Measurements from ENCODE around the gene IFRD1.

The IFRD1 gene

DNA sequence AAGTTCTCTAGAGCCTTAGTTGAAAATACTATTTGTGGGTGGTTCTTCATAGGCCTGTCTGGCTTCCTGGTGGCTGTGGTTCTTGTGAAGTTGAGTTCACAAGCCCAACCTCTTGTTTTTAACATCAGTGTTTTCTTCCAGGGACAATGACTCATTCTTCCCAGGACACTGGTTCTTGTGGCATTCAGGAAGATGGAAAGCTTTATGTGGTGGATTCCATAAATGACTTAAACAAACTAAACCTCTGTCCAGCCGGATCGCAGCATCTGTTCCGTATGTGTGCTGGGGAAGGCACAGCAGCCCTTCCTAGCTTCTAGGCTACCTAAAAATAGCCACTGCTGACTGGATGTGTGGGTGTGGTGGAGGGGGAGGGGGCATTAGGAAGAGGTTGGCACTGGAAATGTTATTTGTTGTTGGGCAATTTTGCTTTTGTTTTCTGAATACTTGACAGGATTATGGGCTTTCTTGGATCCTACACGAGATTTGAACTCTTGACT lies 34.5 kb downstream of the IFRD1 start:
- no peak for DNase-seq
- Histone ChIP-seq H3K4me1 (ENCODE audit: control extremely low read depth in 1 of 4, control insufficient read depth in 4 of 4, insufficient read depth in 4 of 4, low read length in 3 of 4) (peaks cover 0 to 4% (median 0%) of the 10 kb centered on the region in 4 experiments), H3K36me3 (ENCODE audit: control insufficient read depth in 4 of 4, insufficient read depth in 4 of 4, low read length in 3 of 4) (no peaks in the 10 kb centered on the region), H3K27ac (ENCODE audit: insufficient read depth in 1 of 2, low read depth in 1 of 2, low read length in 2 of 2, poor library complexity in 1 of 2, severe bottlenecking in 2 of 2) (no peak overlapping the region), H3K4me3 (ENCODE audit: control insufficient read depth in 1 of 7, extremely low read depth in 1 of 7, insufficient read depth in 4 of 7, low read depth in 2 of 7, low read length in 6 of 7) (no peak overlapping the region), H3K27me3 (replicated peaks in 2 of 5; ENCODE audit: control insufficient read depth in 4 of 5, insufficient read depth in 5 of 5, low read length in 4 of 5) (no peaks in the 10 kb centered on the region), H3K9me3 (ENCODE audit: control extremely low read depth in 1 of 5, control insufficient read depth in 4 of 5, insufficient read depth in 2 of 5, low read depth in 1 of 5, low read length in 4 of 5) (no peaks in the 10 kb centered on the region)
- ChIA-PET POLR2A (no interaction called here), CTCF (interaction anchor here (1.1 to 4.9 kb wide), 2 partner anchors 11 to 630 kb away, joined by 4 to 32 read pairs; no protein-coding TSS in a partner anchor)
- WGBS (ENCODE audit: insufficient coverage), result 100% methylated on average over 1 of the region's 4 CpGs

DNA sequence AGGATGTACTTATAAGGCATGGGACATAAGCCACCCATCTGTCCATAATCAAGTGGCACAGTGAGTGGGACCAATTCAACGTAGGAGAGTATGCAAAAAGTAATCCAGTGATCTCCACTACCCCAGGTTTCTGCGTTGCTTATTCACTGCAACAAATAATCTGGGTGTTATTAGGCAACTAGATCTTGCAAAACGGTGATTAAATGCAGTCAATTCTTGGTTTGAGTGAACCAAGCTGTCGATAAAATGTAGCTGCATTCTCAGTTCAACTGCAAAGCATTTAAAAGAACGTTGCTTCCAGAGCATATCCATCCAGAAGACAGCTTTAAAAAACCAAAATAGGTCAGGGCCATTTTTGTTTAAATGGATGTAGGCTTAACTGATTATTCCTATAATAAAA lies 35.5 kb downstream of the IFRD1 start:
- no peaks in the 10 kb centered on the region for H3K9me3 ChIP-seq (ENCODE audit: control extremely low read depth in 1 of 5, control insufficient read depth in 4 of 5, insufficient read depth in 2 of 5, low read depth in 1 of 5, low read length in 4 of 5)
- H3K4me3 ChIP-seq (ENCODE audit: control insufficient read depth in 1 of 7, extremely low read depth in 1 of 7, insufficient read depth in 4 of 7, low read depth in 2 of 7, low read length in 6 of 7), result no peak overlapping the region
- H3K4me1 ChIP-seq (ENCODE audit: control extremely low read depth in 1 of 4, control insufficient read depth in 4 of 4, insufficient read depth in 4 of 4, low read length in 3 of 4), result peaks cover 0 to 4% (median 0%) of the 10 kb centered on the region in 4 experiments
- no peak for DNase-seq
- ChIA-PET CTCF (interaction anchor here (1.7 to 4.9 kb wide), 2 partner anchors 10 to 723 kb away, joined by 4 to 32 read pairs; no protein-coding TSS in a partner anchor), POLR2A (no interaction called here)
- WGBS (ENCODE audit: insufficient coverage), result 98% methylated on average over 4 of the region's 5 CpGs
- no peaks in the 10 kb centered on the region for H3K27me3 ChIP-seq (replicated peaks in 2 of 5; ENCODE audit: control insufficient read depth in 4 of 5, insufficient read depth in 5 of 5, low read length in 4 of 5)
- H3K27ac ChIP-seq (ENCODE audit: insufficient read depth in 1 of 2, low read depth in 1 of 2, low read length in 2 of 2, poor library complexity in 1 of 2, severe bottlenecking in 2 of 2), result no peak overlapping the region
- H3K36me3 ChIP-seq (ENCODE audit: control insufficient read depth in 4 of 4, insufficient read depth in 4 of 4, low read length in 3 of 4), result no peaks in the 10 kb centered on the region

GRCh38 chr7:112487457-112488263 lies 37.4 kb downstream of the IFRD1 start:
- Histone ChIP-seq H3K4me3 (ENCODE audit: control insufficient read depth in 1 of 7, extremely low read depth in 1 of 7, insufficient read depth in 4 of 7, low read depth in 2 of 7, low read length in 6 of 7) (no peak overlapping the region), H3K27me3 (replicated peaks in 2 of 5; ENCODE audit: control insufficient read depth in 4 of 5, insufficient read depth in 5 of 5, low read length in 4 of 5) (no peaks in the 10 kb centered on the region), H3K36me3 (ENCODE audit: control insufficient read depth in 4 of 4, insufficient read depth in 4 of 4, low read length in 3 of 4) (no peaks in the 10 kb centered on the region), H3K4me1 (ENCODE audit: control extremely low read depth in 1 of 4, control insufficient read depth in 4 of 4, insufficient read depth in 4 of 4, low read length in 3 of 4) (peaks cover 0 to 4% (median 0%) of the 10 kb centered on the region in 4 experiments), H3K9me3 (ENCODE audit: control extremely low read depth in 1 of 5, control insufficient read depth in 4 of 5, insufficient read depth in 2 of 5, low read depth in 1 of 5, low read length in 4 of 5) (no peaks in the 10 kb centered on the region), H3K27ac (ENCODE audit: insufficient read depth in 1 of 2, low read depth in 1 of 2, low read length in 2 of 2, poor library complexity in 1 of 2, severe bottlenecking in 2 of 2) (no peak overlapping the region)
- WGBS (ENCODE audit: insufficient coverage), result 100% methylated on average over 4 of the region's 8 CpGs
- POLR2A ChIA-PET, result no interaction called here
- DNase-seq, result no peak
- CTCF ChIA-PET, result interaction anchor here (4.9 kb wide), 1 partner anchor 8 kb away, joined by 32 read pairs; no protein-coding TSS in a partner anchor

DNA sequence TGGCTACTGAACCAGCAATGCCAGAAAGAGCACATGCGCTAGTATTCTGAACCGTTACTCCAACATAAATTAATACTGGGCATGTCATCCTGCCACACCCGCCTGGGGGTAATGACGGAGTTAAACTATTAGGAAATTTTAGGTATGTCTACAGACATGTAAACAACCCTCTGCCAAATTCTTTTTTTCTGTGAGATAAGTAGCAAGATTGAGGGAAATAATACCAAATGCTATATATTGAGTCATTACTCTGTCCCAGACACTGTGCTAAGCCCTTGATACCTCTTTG lies 37.9 kb downstream of the IFRD1 start:
- ChIA-PET CTCF (interaction anchor here (4.9 kb wide), 1 partner anchor 8 kb away, joined by 32 read pairs; no protein-coding TSS in a partner anchor), POLR2A (no interaction called here)
- H3K4me1 ChIP-seq (ENCODE audit: control extremely low read depth in 1 of 4, control insufficient read depth in 4 of 4, insufficient read depth in 4 of 4, low read length in 3 of 4), result peaks cover 0 to 4% (median 0%) of the 10 kb centered on the region in 4 experiments
- H3K36me3 ChIP-seq (ENCODE audit: control insufficient read depth in 4 of 4, insufficient read depth in 4 of 4, low read length in 3 of 4), result no peaks in the 10 kb centered on the region
- WGBS (ENCODE audit: insufficient coverage), result no CpG with 5 or more reads among the region's 4 CpGs
- no peaks in the 10 kb centered on the region for H3K9me3 ChIP-seq (ENCODE audit: control extremely low read depth in 1 of 5, control insufficient read depth in 4 of 5, insufficient read depth in 2 of 5, low read depth in 1 of 5, low read length in 4 of 5)
- H3K27ac ChIP-seq (ENCODE audit: insufficient read depth in 1 of 2, low read depth in 1 of 2, low read length in 2 of 2, poor library complexity in 1 of 2, severe bottlenecking in 2 of 2), result no peak overlapping the region
- DNase-seq, result no peak
- H3K4me3 ChIP-seq (ENCODE audit: control insufficient read depth in 1 of 7, extremely low read depth in 1 of 7, insufficient read depth in 4 of 7, low read depth in 2 of 7, low read length in 6 of 7), result no peak overlapping the region
- H3K27me3 ChIP-seq (replicated peaks in 2 of 5; ENCODE audit: control insufficient read depth in 4 of 5, insufficient read depth in 5 of 5, low read length in 4 of 5), result no peaks in the 10 kb centered on the region

DNA sequence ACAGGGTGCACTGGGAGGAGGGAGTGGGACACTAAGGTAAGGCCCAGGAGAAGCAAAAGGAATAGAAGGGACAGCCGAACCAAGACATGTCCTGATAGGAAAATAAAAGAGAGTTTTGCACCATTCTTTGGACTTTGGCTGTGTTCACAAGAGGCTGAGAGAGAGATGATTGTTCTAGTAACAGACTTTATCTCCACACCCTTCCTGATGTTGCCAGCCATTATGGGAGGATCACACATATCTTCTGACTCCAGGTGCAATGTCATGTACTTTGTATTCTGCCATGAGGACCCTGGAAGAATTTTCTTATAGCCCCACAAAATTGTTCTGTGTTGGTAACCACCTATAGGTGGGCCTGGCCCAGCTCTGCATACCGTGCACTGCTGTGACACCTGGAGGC lies 41.9 kb downstream of the IFRD1 start:
- WGBS (ENCODE audit: insufficient coverage), result 100% methylated on average over 2 of the region's 2 CpGs
- no peaks in the 10 kb centered on the region for H3K4me1 ChIP-seq (ENCODE audit: control extremely low read depth in 1 of 4, control insufficient read depth in 4 of 4, insufficient read depth in 4 of 4, low read length in 3 of 4)
- H3K27ac ChIP-seq (ENCODE audit: insufficient read depth in 1 of 2, low read depth in 1 of 2, low read length in 2 of 2, poor library complexity in 1 of 2, severe bottlenecking in 2 of 2), result no peak overlapping the region
- H3K9me3 ChIP-seq (ENCODE audit: control extremely low read depth in 1 of 5, control insufficient read depth in 4 of 5, insufficient read depth in 2 of 5, low read depth in 1 of 5, low read length in 4 of 5), result no peaks in the 10 kb centered on the region
- ChIA-PET POLR2A (no interaction called here), CTCF (no interaction called here)
- H3K36me3 ChIP-seq (ENCODE audit: control insufficient read depth in 4 of 4, insufficient read depth in 4 of 4, low read length in 3 of 4), result no peaks in the 10 kb centered on the region
- no peaks in the 10 kb centered on the region for H3K27me3 ChIP-seq (replicated peaks in 2 of 5; ENCODE audit: control insufficient read depth in 4 of 5, insufficient read depth in 5 of 5, low read length in 4 of 5)
- DNase-seq, result no peak
- H3K4me3 ChIP-seq (ENCODE audit: control insufficient read depth in 1 of 7, extremely low read depth in 1 of 7, insufficient read depth in 4 of 7, low read depth in 2 of 7, low read length in 6 of 7), result no peak overlapping the region

DNA sequence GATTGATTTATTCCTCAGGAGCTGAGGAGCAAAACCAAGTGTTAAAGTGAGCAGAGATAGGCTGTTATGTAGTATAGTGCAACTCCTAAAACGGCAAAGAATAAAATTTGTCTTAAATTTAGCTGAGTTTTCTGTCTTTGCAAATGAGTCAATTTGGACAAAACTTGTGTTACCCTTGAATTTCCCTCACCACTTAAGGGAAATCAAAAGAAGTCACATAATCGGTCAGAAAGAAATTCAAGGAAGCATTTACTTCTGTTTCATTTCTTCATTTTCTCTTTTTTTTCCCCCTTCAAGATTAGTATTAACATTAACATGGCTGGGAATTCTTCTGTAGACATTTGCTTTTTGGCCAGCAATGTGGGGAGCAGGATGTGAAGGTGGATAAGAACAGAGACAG lies 44.4 kb downstream of the IFRD1 start:
- H3K36me3 ChIP-seq (ENCODE audit: control insufficient read depth in 4 of 4, insufficient read depth in 4 of 4, low read length in 3 of 4), result no peaks in the 10 kb centered on the region
- ChIA-PET CTCF (interaction anchor here (1.1 to 4.4 kb wide), 2 partner anchors 9 to 139 kb away, joined by 3 to 32 read pairs; no protein-coding TSS in a partner anchor), POLR2A (no interaction called here)
- H3K27ac ChIP-seq (ENCODE audit: insufficient read depth in 1 of 2, low read depth in 1 of 2, low read length in 2 of 2, poor library complexity in 1 of 2, severe bottlenecking in 2 of 2), result no peak overlapping the region
- no peaks in the 10 kb centered on the region for H3K27me3 ChIP-seq (replicated peaks in 2 of 5; ENCODE audit: control insufficient read depth in 4 of 5, insufficient read depth in 5 of 5, low read length in 4 of 5)
- no peaks in the 10 kb centered on the region for H3K9me3 ChIP-seq (ENCODE audit: control extremely low read depth in 1 of 5, control insufficient read depth in 4 of 5, insufficient read depth in 2 of 5, low read depth in 1 of 5, low read length in 4 of 5)
- 80% methylated on average over 1 of the region's 2 CpGs for WGBS (ENCODE audit: insufficient coverage)
- no peak for DNase-seq
- H3K4me3 ChIP-seq (ENCODE audit: control insufficient read depth in 1 of 7, extremely low read depth in 1 of 7, insufficient read depth in 4 of 7, low read depth in 2 of 7, low read length in 6 of 7), result no peak overlapping the region
- no peaks in the 10 kb centered on the region for H3K4me1 ChIP-seq (ENCODE audit: control extremely low read depth in 1 of 4, control insufficient read depth in 4 of 4, insufficient read depth in 4 of 4, low read length in 3 of 4)

GRCh38 chr7:112495156-112495788 lies 45.0 kb downstream of the IFRD1 start:
- ChIA-PET POLR2A (no interaction called here), CTCF (interaction anchor here (1.1 to 5.3 kb wide), 10 partner anchors 10 to 749 kb away, joined by 3 to 33 read pairs (median 10); partner anchors contain the start of gene LSMEM1)
- no peak for DNase-seq
- WGBS (ENCODE audit: insufficient coverage), result 100% methylated on average over 2 of the region's 2 CpGs
- Histone ChIP-seq H3K4me3 (ENCODE audit: control insufficient read depth in 1 of 7, extremely low read depth in 1 of 7, insufficient read depth in 4 of 7, low read depth in 2 of 7, low read length in 6 of 7) (no peak overlapping the region), H3K9me3 (ENCODE audit: control extremely low read depth in 1 of 5, control insufficient read depth in 4 of 5, insufficient read depth in 2 of 5, low read depth in 1 of 5, low read length in 4 of 5) (no peaks in the 10 kb centered on the region), H3K27ac (ENCODE audit: insufficient read depth in 1 of 2, low read depth in 1 of 2, low read length in 2 of 2, poor library complexity in 1 of 2, severe bottlenecking in 2 of 2) (no peak overlapping the region), H3K36me3 (ENCODE audit: control insufficient read depth in 4 of 4, insufficient read depth in 4 of 4, low read length in 3 of 4) (no peaks in the 10 kb centered on the region), H3K27me3 (replicated peaks in 2 of 5; ENCODE audit: control insufficient read depth in 4 of 5, insufficient read depth in 5 of 5, low read length in 4 of 5) (no peaks in the 10 kb centered on the region), H3K4me1 (ENCODE audit: control extremely low read depth in 1 of 4, control insufficient read depth in 4 of 4, insufficient read depth in 4 of 4, low read length in 3 of 4) (no peaks in the 10 kb centered on the region)
